Measurements from ENCODE around the gene DUSP7. TPM values are rescaled to one million over a fixed set of nuclear protein-coding genes. Genes with fewer than 3 reads are reported as not detected.

The DUSP7 gene
- total and polyA plus RNA-seq, 10 donors, result 5.4 to 68.6 (median 36.2) TPM

DNA sequence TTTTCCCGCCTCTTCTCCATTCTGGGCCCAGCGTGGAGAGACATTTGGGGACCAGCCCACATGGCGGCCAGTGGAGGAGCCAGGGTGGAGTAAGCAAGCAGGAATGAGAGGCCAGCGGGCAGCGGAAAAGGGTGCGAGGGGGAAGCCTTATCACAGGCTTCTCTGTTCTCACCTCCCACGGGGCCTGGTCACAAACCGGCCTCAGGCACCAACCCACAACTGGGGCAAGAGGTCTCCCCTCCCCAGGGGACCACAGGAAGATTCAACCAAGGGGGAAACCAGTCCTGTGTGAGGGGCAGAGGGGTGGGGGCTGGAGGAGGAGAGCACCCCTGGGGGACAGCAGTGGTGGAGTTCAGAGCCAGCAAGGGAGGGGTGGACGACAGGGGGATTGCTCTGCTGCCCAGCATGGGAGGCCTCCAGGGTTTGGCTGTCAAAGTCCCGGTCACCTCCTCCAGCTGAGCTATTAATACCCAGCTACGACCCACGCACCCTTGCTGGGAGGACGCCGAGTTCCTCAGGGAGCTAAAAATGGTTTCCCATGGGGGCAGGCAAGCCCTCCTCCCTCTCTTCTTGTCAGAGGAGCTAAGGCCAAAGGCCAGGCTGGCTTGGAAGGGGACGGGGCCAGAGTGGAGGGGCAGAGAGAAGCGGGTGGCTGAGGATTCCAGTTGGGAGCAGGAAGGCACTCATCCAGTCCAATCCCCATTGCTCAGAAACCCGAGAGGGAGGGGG is 36.9 kb downstream of the DUSP7 start:
- 64 to 79% (median 76%) methylated on average over 15 to 17 of the region's 17 CpGs for WGBS, 5 donors
- no peaks in the 10 kb centered on the region for H3K9me3 ChIP-seq
- no peak overlapping the region for H3K4me3 ChIP-seq
- peaks cover 19 to 89% (median 56%) of the 10 kb centered on the region in 6 donors for H3K4me1 ChIP-seq
- TF ChIP-seq POLR2AphosphoS5 (IDR thresholded peaks at IDR 0.05) (peak; percentile 47 to 66 (median 62)), POLR2A (IDR thresholded peaks at IDR 0.05) (no peak)
- TF ChIP-seq, protein P1, sequence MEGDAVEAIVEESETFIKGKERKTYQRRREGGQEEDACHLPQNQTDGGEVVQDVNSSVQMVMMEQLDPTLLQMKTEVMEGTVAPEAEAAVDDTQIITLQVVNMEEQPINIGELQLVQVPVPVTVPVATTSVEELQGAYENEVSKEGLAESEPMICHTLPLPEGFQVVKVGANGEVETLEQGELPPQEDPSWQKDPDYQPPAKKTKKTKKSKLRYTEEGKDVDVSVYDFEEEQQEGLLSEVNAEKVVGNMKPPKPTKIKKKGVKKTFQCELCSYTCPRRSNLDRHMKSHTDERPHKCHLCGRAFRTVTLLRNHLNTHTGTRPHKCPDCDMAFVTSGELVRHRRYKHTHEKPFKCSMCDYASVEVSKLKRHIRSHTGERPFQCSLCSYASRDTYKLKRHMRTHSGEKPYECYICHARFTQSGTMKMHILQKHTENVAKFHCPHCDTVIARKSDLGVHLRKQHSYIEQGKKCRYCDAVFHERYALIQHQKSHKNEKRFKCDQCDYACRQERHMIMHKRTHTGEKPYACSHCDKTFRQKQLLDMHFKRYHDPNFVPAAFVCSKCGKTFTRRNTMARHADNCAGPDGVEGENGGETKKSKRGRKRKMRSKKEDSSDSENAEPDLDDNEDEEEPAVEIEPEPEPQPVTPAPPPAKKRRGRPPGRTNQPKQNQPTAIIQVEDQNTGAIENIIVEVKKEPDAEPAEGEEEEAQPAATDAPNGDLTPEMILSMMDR (IDR thresholded peaks at IDR 0.05 in 8 of 11, conservative IDR thresholded peaks at IDR 0.05 in 3 of 11), result no peak
- intact Hi-C loops (cut with DNase I; ENCODE audit: low total_unique reads), result no loop called here
- DNase-seq, result peak; percentile 74
- peak overlapping the region in 7 of 8 donors; percentile 51 to 80 (median 66) for H3K27ac ChIP-seq
- H3K36me3 ChIP-seq, result no peaks in the 10 kb centered on the region
- no peaks in the 10 kb centered on the region for H3K27me3 ChIP-seq (replicated peaks in 1 of 7)

DNA sequence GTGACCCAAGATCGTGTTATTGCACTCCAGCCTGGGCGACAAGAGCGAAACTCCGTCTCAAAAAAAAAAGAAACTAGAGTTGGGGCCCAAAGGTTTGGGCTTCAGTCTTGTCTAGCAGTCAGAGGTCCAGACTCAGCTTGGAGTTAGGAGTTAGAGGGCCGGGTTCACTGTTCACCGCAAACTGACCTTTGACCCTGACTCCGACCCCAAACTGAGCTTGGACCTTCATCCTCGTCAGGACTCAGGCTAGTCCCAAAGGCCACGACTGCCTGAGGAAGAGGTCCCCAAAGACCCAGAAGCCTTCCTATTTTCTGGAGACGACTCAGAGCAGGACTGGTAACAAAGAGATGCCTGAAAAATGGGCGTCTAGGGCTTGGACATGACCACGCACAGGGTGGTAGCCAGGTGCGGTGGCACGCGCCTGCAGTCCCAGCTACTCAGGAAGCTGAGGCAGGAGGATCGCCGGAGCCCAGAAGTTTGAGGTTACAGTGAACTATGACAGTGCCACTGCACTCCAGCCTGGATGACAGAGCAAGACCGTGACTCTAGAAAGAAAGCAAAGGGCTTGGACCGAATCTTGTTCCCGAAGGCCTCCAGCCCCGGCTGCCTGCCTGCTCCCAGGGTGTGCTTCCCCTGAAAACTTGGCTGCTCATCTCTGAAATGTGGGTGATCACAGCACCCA is 37.9 kb downstream of the DUSP7 start:
- 84 to 95% (median 91%) methylated on average over 19 to 21 of the region's 21 CpGs for WGBS, 5 donors
- peak overlapping the region in 7 of 8 donors; percentile 51 to 80 (median 66) for H3K27ac ChIP-seq
- H3K4me3 ChIP-seq, result no peak overlapping the region
- TF ChIP-seq, protein P1 (IDR thresholded peaks at IDR 0.05 in 8 of 11, conservative IDR thresholded peaks at IDR 0.05 in 3 of 11), result no peak
- TF ChIP-seq POLR2AphosphoS5 (IDR thresholded peaks at IDR 0.05) (no peak), POLR2A (IDR thresholded peaks at IDR 0.05) (no peak)
- no peaks in the 10 kb centered on the region for H3K9me3 ChIP-seq
- no peak for DNase-seq
- no peaks in the 10 kb centered on the region for H3K36me3 ChIP-seq
- intact Hi-C loops (cut with DNase I; ENCODE audit: low total_unique reads), result no loop called here
- no peaks in the 10 kb centered on the region for H3K27me3 ChIP-seq (replicated peaks in 1 of 7)
- H3K4me1 ChIP-seq, result peaks cover 12 to 89% (median 51%) of the 10 kb centered on the region in 6 donors

DNA sequence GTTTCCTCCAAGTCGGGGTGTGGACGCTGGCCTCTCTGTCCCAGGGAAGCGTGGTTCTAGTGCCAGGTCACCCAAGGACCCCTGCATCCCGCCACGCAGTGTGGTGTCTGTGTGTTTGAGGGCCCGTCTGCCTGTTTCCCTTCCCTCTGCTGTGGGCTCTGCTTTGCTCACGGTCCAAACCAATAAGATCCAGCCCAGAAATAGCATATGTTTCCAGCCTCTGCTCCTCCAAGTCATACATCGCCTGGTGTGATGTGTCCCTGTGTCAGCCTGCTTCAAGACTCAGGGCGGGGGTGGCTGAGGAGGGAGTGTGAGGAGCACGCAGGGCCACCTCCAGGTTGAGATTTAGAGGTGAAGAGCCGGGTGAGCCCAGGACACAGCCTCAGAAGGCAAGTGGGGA is 38.8 kb downstream of the DUSP7 start:
- TF ChIP-seq POLR2A (IDR thresholded peaks at IDR 0.05), result no peak
- TF ChIP-seq, protein P1 (IDR thresholded peaks at IDR 0.05 in 8 of 11, conservative IDR thresholded peaks at IDR 0.05 in 3 of 11), result no peak
- peak in 1 of 3 donors; percentile 37 for TF ChIP-seq POLR2AphosphoS5 (IDR thresholded peaks at IDR 0.05)
- Histone ChIP-seq H3K27ac (peak overlapping the region in 3 of 8 donors; percentile 66 to 75 (median 73)), H3K4me3 (no peak overlapping the region), H3K27me3 (replicated peaks in 1 of 7) (no peaks in the 10 kb centered on the region), H3K4me1 (peaks cover 6 to 89% (median 47%) of the 10 kb centered on the region in 6 donors), H3K36me3 (no peaks in the 10 kb centered on the region), H3K9me3 (no peaks in the 10 kb centered on the region)
- intact Hi-C loops (cut with DNase I; ENCODE audit: low total_unique reads), result no loop called here
- WGBS, 5 donors, result 69 to 82% (median 81%) methylated on average over 7 to 11 of the region's 11 CpGs
- DNase-seq, result no peak

Data from spleen (tissue), 11 donors.